ENCODE data around the gene ARHGEF10L.

Gene ARHGEF10L

GRCh38 chr1:17721444-17721843, 181.9 kb downstream of the ARHGEF10L start:
- no peaks in the 10 kb centered on the region for H4K20me1 ChIP-seq (ENCODE audit: low read depth, low read length)
- H3F3A ChIP-seq (ENCODE audit: insufficient read depth), result no peaks in the 10 kb centered on the region
- H3K9me2 ChIP-seq (replicated peaks; ENCODE audit: insufficient read depth, low read length), result no peaks in the 10 kb centered on the region
- no peak overlapping the region for H3K27ac ChIP-seq (ENCODE audit: low read depth, low read length)
- H3K79me2 ChIP-seq (ENCODE audit: insufficient read depth, low read length), result no peaks in the 10 kb centered on the region
- no peaks in the 10 kb centered on the region for H3K36me3 ChIP-seq (ENCODE audit: low read length)
- no peak for TF ChIP-seq EZH2phosphoT487 (conservative IDR thresholded peaks at IDR 0.05; ENCODE audit: low read length)
- no peak for TF ChIP-seq CTCF (IDR thresholded peaks at IDR 0.05; ENCODE audit: insufficient read depth, low read length, poor library complexity, severe bottlenecking)
- no peak overlapping the region for H3K9ac ChIP-seq (ENCODE audit: low read length)
- no peaks in the 10 kb centered on the region for H3K9me3 ChIP-seq (ENCODE audit: insufficient read depth, low read length)
- H2AFZ ChIP-seq (ENCODE audit: low read depth, low read length, severe bottlenecking), result no peak overlapping the region
- no peaks in the 10 kb centered on the region; the same call in 1 of the 2 replicates for H3K27me3 ChIP-seq (ENCODE audit: low read length)
- no peak overlapping the region for H3K4me3 ChIP-seq (ENCODE audit: insufficient read depth, low read length, poor library complexity, severe bottlenecking)
- H3K4me2 ChIP-seq (ENCODE audit: low read depth, low read length, poor library complexity, severe bottlenecking), result no peak overlapping the region

- Histone ChIP-seq H3K9me2 (replicated peaks; ENCODE audit: insufficient read depth, low read length) (no peaks in the 10 kb centered on the region), H3K36me3 (ENCODE audit: low read length) (no peaks in the 10 kb centered on the region), H3K27ac (ENCODE audit: low read depth, low read length) (no peak overlapping the region), H3K4me2 (ENCODE audit: low read depth, low read length, poor library complexity, severe bottlenecking) (no peak overlapping the region), H3K9me3 (ENCODE audit: insufficient read depth, low read length) (no peaks in the 10 kb centered on the region), H3K79me2 (ENCODE audit: insufficient read depth, low read length) (no peaks in the 10 kb centered on the region), H3K9ac (ENCODE audit: low read length) (no peak overlapping the region), H2AFZ (ENCODE audit: low read depth, low read length, severe bottlenecking) (no peak overlapping the region), H3K4me3 (ENCODE audit: insufficient read depth, low read length, poor library complexity, severe bottlenecking) (no peak overlapping the region), H4K20me1 (ENCODE audit: low read depth, low read length) (no peaks in the 10 kb centered on the region), H3F3A (ENCODE audit: insufficient read depth) (no peaks in the 10 kb centered on the region), H3K27me3 (ENCODE audit: low read length) (no peaks in the 10 kb centered on the region; the same call in 1 of the 2 replicates)
- TF ChIP-seq CTCF (IDR thresholded peaks at IDR 0.05; ENCODE audit: insufficient read depth, low read length, poor library complexity, severe bottlenecking), result no peak
- TF ChIP-seq EZH2phosphoT487 (conservative IDR thresholded peaks at IDR 0.05; ENCODE audit: low read length), result no peak
Observed at GRCh38 chr1:17723684-17724083, 184.2 kb downstream of the ARHGEF10L start.

- Histone ChIP-seq H4K20me1 (ENCODE audit: low read depth, low read length) (no peaks in the 10 kb centered on the region), H3F3A (ENCODE audit: insufficient read depth) (no peaks in the 10 kb centered on the region), H3K27ac (ENCODE audit: low read depth, low read length) (no peak overlapping the region), H3K36me3 (ENCODE audit: low read length) (no peaks in the 10 kb centered on the region), H3K9me2 (replicated peaks; ENCODE audit: insufficient read depth, low read length) (no peaks in the 10 kb centered on the region), H3K79me2 (ENCODE audit: insufficient read depth, low read length) (no peaks in the 10 kb centered on the region), H3K4me3 (ENCODE audit: insufficient read depth, low read length, poor library complexity, severe bottlenecking) (no peak overlapping the region), H3K9me3 (ENCODE audit: insufficient read depth, low read length) (no peaks in the 10 kb centered on the region), H3K4me2 (ENCODE audit: low read depth, low read length, poor library complexity, severe bottlenecking) (no peak overlapping the region), H3K27me3 (ENCODE audit: low read length) (no peaks in the 10 kb centered on the region; the same call in 1 of the 2 replicates), H2AFZ (ENCODE audit: low read depth, low read length, severe bottlenecking) (no peak overlapping the region), H3K9ac (ENCODE audit: low read length) (no peak overlapping the region)
- TF ChIP-seq CTCF (IDR thresholded peaks at IDR 0.05; ENCODE audit: insufficient read depth, low read length, poor library complexity, severe bottlenecking), result no peak
- TF ChIP-seq EZH2phosphoT487 (conservative IDR thresholded peaks at IDR 0.05; ENCODE audit: low read length), result no peak
Observed at GRCh38 chr1:17724150-17724549, 184.7 kb downstream of the ARHGEF10L start.
